Glomerular endothelial cell (primary cell): ENCODE data around the gene DPH1. TPM values are rescaled to one million over a fixed set of nuclear protein-coding genes. Genes with fewer than 3 reads are reported as not detected.
"Not testable (repeated sequence)": the region's sequence is repeated elsewhere in the genome, so short reads cannot be mapped to it uniquely, and the experiment has no call there.

Source experiments
- DNase-seq: peaks from one replicate; pipeline ENCODE4 v3.0.0-alpha.2; 2011; ENCODE audit warnings: low read depth, low spot score; ENCODE audit errors: extremely low read depth
- total RNA-seq: library from RNA; depleted of rRNA; stranded (reverse); fragments of >200 nt; gene quantifications from 2 replicates; pipeline ENCODE4 v1.2.3, GENCODE V29; 2015

Gene DPH1
- total RNA-seq, 1 donor from 2014 or later = 25.4 TPM

GRCh38 chr17:2004435-2004952, 25.5 kb upstream of the DPH1 start:
- no peak for DNase-seq

- DNase-seq = no peak
These were observed 21.4 kb upstream of the DPH1 start for GRCh38 chr17:2008332-2009126.

- no peak for DNase-seq
These were observed 20.2 kb upstream of the DPH1 start for GRCh38 chr17:2009737-2010136.

- no peak for DNase-seq
These were observed 18.3 kb upstream of the DPH1 start for GRCh38 chr17:2011411-2012371.

GRCh38 chr17:2012499-2012898, 17.5 kb upstream of the DPH1 start:
- DNase-seq = no peak

GRCh38 chr17:2013220-2013993, 16.5 kb upstream of the DPH1 start:
- DNase-seq = not testable (repeated sequence)

GRCh38 chr17:2013994-2014317, 16.0 kb upstream of the DPH1 start:
- DNase-seq = no peak

- no peak for DNase-seq
These were observed 14.6 kb upstream of the DPH1 start for GRCh38 chr17:2015314-2015713.

- no peak for DNase-seq
These were observed 13.5 kb upstream of the DPH1 start for GRCh38 chr17:2016494-2016893.

- DNase-seq = no peak
These were observed 12.5 kb upstream of the DPH1 start for GRCh38 chr17:2017274-2017941.

GRCh38 chr17:2018716-2019510, 11.0 kb upstream of the DPH1 start:
- no peak for DNase-seq

- no peak for DNase-seq
These were observed 10.2 kb upstream of the DPH1 start for GRCh38 chr17:2019723-2020122.

GRCh38 chr17:2020721-2021120, 9.2 kb upstream of the DPH1 start:
- no peak for DNase-seq

GRCh38 chr17:2022647-2023240, 7.2 kb upstream of the DPH1 start:
- DNase-seq = no peak

- DNase-seq = no peak
These were observed 6.7 kb upstream of the DPH1 start for GRCh38 chr17:2023256-2023655.

GRCh38 chr17:2023692-2024571, 6.0 kb upstream of the DPH1 start:
- DNase-seq = no peak

GRCh38 chr17:2024572-2025219, 5.3 kb upstream of the DPH1 start:
- no peak for DNase-seq

- DNase-seq = no peak
These were observed 4.7 kb upstream of the DPH1 start, which contains the start of gene RTN4RL1 for GRCh38 chr17:2025220-2025621. TSS of gene RTN4RL1 (minus strand) at chr17:2025334. CDS start at chr17:2024865, 469 bp downstream.
